ENCODE data around the gene CRKL.
"Not testable (repeated sequence)": the region's sequence is repeated elsewhere in the genome, so short reads cannot be mapped to it uniquely, and the experiment has no call there.

GRCh38 chr22:20930435-20930834, 13.2 kb downstream of the CRKL start:
- not testable (repeated sequence) for TF ChIP-seq CTCF (IDR thresholded peaks at IDR 0.05; ENCODE audit: low read depth, low read length, missing input control); ATF3 (IDR thresholded peaks at IDR 0.05); JUND (IDR thresholded peaks at IDR 0.05); REST (IDR thresholded peaks at IDR 0.05); TAF1 (conservative IDR thresholded peaks at IDR 0.05); ZBTB33 (IDR thresholded peaks at IDR 0.05); HNF4A (conservative IDR thresholded peaks at IDR 0.05); SP1 (IDR thresholded peaks at IDR 0.05); YY1 (IDR thresholded peaks at IDR 0.05); MAX (IDR thresholded peaks at IDR 0.05)

All from liver (tissue), 3 donors.